ENCODE results near the gene MVB12B. TPM values are rescaled to one million over a fixed set of nuclear protein-coding genes. Genes with fewer than 3 reads are reported as not detected.
"Not testable (repeated sequence)": the region's sequence is repeated elsewhere in the genome, so short reads cannot be mapped to it uniquely, and the experiment has no call there.

The MVB12B gene, protein sequence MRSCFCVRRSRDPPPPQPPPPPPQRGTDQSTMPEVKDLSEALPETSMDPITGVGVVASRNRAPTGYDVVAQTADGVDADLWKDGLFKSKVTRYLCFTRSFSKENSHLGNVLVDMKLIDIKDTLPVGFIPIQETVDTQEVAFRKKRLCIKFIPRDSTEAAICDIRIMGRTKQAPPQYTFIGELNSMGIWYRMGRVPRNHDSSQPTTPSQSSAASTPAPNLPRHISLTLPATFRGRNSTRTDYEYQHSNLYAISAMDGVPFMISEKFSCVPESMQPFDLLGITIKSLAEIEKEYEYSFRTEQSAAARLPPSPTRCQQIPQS
- 22.2 TPM for total RNA-seq
- long read RNA-seq, partial matches to known transcripts, result 0 of 32 reads
- long read RNA-seq, other reads (novel, unspliced or antisense), result 32 of 32 reads

- DNase-seq (ENCODE audit: low spot score), result peak; percentile 89
Observed at GRCh38 chr9:126326228-126327005, at the start of gene MVB12B. Gene MVB12B, plus strand, starts transcription at chr9:126326829. Its CDS starts 101 bp downstream, at chr9:126326930.

DNA sequence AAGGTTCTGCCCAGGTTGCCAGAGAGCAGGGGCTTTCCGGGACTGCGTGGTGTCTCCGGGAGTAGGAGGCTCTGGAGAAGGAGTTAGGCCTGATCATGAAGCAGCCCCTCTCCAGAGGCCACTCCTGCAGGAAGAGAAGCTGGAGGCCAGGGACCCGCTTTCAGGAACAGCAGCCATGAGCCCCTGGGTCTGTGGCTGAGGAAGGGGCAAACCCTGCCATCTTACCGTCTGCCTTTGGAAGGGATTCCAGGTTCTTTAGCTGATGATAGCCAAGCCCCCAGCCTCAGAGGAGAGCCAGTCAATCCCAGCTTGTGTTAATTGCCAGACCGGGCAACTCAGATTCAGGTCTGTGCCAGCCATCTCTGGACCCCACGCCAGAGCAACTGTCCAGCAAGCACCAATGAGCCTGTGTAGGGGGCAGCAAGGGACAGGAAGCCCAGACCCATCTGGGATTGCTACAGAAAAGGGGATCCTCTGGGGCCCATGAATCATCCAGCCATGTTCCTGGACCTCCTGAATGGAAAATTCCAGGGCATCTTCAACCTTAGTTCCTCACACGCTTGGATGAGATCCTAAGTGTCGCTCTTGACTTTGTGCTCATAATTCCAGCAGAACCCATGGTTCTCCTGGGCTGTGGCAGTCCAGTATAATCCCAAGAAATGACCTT is 42.7 kb upstream of the MVB12B start:
- no peak for DNase-seq (ENCODE audit: low spot score)

GRCh38 chr9:126285652-126286051 is 41.0 kb upstream of the MVB12B start:
- DNase-seq (ENCODE audit: low spot score), result not testable (repeated sequence)

DNA sequence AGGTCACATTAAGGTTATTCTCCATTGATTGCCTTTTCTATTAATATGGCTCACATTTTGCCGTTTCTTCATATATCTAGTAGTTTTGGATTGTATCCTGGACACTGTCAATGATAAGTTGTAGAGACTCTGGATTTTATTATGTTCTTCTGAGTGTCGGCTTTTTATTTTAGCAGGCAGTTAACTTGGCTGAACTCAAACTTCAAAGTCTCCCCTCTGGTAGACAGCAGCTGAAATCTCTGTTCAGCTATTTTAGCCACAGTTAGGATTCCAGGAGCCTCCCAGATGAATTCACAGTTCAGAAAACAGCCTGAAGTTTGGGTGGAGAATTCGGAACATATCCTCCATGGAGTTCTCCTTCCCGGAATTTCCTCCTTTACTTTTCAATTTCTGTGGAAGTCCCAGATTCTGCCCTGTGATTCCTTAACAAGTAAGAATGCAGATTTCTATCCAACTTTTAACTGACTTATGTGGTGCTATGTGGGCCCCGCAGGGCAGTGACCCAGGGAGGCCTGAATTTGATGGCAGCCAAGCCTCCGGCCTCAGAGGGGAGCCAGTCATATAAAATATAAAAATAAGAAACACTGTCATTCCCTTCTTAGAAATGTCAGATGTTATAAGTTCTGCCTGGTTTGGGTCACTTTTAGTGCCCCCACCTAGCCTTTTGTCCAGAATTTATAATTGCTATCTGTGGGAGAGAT is 39.3 kb upstream of the MVB12B start:
- DNase-seq (ENCODE audit: low spot score), result no peak

- DNase-seq (ENCODE audit: low spot score), result no peak
Observed at GRCh38 chr9:126290871-126291270, 35.8 kb upstream of the MVB12B start.

GRCh38 chr9:126291925-126292324 is 34.7 kb upstream of the MVB12B start:
- no peak for DNase-seq (ENCODE audit: low spot score)

DNA sequence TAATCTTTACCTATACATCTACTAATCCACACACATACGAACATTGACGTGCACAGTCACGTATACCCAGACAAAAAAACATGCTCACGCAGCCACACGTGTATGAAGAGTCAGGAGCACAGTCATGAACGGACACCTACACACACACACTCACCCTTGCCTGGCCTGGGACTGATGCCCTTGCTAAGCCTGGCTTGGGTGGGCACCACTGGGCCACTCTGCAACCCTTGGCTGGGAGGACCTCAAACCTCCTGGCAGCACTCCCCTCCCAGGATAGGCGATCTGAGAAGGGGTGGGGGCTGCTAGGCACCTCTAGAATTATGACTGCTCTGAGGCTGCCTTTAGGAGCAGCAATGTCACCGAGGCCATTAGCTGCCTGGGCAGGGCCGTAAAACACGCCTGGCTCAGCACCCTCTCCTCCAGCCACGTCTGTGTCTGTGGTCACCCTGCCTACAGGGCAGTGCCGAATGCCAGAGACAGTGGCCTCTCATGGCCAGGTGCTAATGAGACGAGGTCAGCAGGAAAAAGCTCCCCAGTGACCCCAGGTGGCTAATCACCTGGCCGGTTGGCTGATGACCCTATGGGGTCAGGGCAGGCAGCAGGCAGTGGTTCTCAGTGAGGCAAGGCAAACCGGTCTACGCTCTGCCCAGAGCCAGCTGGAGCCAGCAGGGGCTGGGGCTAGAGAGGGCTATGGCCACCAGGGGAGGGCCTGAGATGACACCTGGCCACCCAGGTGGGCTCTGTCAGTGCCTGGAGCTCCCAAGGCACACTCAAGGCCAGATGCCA is 33.7 kb upstream of the MVB12B start:
- DNase-seq (ENCODE audit: low spot score), result no peak

- DNase-seq (ENCODE audit: low spot score), result no peak
Observed at GRCh38 chr9:126293522-126293889, 33.1 kb upstream of the MVB12B start.

DNA sequence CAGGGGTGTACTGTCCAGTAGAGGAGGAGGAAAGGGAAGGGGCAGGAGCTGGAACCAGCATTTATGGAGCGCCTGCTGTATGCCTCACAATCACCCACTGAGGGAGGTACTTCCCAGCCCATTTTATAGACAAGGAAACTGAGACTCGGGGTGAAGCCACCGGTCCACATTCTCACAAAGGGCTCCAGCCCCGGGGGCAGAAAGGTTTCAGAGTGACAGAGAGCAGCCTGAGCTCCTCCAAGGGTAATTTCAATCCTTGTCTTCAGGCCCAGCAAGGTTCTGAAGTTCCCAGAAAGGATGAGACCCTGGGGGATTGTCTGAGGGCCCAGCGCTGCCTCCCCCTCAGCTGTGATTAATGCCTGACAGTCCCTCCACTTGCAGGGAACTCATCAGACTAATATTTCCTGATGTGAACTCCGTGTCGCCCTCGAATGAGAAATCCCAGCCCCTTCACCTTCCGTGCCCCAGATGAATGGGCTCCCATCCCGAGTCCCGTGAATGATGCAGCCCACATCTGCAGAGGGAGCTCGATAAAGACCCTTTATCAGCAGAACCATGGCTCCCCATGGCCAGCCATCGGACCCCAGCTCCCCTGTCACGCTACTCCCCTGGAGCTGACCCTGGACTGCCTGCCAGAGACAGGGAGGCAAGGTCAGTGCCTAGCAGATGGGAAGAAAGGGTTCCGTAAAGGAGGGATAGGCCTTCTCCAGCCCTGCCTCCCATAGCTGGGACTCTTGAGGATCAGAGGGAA is 32.1 kb upstream of the MVB12B start:
- no peak for DNase-seq (ENCODE audit: low spot score)

DNA sequence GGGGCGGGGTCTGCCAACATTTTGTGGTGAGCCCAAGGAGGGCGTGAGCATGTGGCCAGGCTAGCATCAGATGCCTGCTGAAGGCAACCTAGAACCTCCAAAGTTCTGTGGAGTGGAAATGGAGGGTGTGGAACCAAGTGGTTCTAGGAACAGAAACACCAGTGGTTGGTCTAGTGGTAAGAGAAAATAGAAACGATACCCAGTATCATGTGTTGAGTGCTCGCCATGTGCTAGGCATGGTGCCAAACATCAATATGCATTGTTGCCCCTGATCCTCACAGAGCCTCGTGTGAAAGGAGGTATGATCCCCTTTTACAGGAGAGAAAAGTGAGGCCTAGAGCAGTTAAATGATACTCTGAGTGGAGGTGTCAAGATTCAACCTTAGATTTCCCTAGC is 31.5 kb upstream of the MVB12B start:
- DNase-seq (ENCODE audit: low spot score), result no peak

DNA sequence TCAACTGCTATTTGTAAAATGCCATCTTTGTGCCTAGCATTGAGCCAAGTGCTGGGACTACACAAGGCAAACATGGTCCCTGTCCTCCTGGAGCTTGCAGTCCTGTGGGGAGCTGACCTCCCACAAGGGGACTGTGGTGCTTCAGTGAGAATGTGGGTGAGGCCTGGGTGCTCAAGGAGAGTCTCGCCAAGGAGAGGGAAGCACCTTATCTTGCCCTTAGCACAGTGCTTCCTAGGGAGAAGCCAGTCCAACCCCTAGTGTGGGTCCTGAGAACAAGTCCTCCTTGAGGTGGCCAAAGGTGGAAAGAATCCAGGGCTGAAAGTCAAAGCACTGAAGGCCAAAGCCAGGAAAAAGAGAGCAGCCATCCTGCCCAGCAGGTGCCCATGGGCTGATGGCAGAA is 31.1 kb upstream of the MVB12B start:
- DNase-seq (ENCODE audit: low spot score), result no peak

DNA sequence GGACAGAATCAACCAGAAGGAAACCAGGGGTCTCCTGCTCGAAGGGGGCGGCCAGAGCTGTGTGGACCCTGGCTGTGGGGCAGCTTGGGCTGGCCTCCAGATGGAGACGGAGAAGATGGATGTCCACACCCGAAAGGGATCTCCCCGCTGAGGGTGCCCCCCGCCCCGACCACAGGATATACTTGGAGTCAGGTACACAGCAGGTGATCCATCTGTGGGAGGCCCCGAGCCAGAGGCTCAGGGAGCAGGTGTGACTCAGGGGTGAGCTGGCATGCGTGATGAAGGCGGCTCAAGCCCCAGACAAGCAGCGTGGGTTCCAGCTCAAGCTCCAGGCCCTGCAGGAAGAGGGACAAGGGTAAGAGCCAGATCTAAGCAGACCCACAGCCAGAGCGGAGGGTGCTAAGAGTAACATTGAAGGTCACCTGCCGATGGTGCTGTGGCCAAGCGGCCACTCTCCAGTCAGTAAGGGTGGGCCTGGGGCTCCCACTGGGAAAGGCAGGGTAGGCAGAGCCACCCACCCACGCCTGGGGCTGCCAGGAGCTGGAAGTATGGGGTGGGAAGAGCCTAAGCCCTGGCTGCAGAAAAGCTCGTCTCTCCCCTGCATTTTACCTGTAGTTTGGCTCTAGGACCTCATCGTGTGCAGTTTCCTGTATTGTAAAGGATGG is 30.6 kb upstream of the MVB12B start:
- DNase-seq (ENCODE audit: low spot score), result no peak

GRCh38 chr9:126296687-126297086 is 29.9 kb upstream of the MVB12B start:
- DNase-seq (ENCODE audit: low spot score), result no peak

DNA sequence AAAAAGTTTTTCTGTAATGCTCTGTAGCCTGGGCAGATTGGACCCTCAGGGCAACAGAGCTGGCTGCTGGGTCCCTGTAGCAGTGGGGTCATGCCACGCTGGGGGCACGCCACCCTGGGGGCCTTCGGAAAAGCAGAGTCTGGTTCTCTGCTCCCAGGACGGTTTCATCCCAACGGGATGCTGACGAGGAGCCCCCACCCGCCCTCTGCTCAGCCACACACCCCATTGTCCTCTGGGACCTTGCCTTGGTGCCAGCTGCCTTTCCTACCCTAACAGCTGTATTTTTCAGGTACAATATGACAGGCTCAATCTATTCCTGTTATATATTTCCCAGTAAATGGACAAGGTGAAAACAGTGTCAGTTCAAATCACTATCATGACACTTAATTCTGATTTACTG is 29.0 kb upstream of the MVB12B start:
- no peak for DNase-seq (ENCODE audit: low spot score)

DNA sequence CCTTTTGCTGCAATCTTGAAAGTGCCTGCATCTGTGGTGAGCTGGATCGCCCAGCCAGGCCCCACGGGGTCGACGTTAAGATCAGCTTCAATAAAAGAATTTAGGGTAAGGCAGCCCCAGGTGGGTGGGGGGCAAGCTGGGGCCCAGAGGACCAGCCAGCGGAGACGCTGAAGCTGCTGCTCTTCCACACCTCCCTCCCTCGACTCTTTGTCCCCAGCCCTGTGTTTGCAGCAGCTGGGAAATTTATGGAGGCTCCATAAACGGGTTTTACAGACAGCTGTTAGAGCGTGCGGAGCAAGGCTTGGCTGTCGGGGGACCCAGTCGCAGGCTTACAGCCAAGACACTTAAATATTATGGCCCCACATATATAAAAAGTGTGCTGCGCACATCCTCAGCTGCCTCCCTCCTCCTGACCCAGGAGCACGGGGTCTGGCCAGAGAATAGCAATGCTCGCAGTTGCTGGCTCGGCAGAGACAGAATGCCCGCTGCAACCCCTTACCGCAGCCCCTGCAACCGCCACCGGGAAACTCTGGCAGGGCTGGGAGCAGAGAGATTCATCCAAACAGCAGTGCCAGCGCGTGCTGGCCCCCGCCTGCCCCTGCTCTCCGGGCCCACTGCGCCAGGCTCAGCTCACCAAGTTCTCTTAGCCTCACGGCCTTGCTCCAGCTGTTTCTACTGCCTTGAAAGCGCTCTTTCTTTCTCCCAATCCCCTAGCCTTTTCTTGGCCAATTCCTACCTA is 28.4 kb upstream of the MVB12B start:
- no peak for DNase-seq (ENCODE audit: low spot score)

GRCh38 chr9:126299706-126300276 is 26.8 kb upstream of the MVB12B start:
- no peak for DNase-seq (ENCODE audit: low spot score)

DNA sequence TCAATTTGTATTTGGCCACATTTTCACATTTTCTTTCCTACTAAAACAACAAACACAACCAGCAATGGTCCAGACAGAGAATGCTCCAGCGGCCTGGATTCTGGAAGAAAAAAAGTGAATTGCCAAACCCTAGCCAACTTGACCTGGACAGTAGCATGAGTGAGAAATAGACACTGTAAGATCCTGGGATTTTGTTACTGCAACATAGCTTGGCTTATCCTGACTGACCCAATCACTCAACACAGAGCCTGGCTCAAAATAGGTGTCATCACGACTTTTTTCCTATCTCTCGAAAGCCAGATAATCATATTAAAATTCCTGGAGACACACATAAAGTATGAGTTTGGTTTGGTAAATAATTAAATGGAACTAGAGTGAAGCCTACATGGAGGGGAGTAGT is 25.4 kb upstream of the MVB12B start:
- DNase-seq (ENCODE audit: low spot score), result no peak

DNA sequence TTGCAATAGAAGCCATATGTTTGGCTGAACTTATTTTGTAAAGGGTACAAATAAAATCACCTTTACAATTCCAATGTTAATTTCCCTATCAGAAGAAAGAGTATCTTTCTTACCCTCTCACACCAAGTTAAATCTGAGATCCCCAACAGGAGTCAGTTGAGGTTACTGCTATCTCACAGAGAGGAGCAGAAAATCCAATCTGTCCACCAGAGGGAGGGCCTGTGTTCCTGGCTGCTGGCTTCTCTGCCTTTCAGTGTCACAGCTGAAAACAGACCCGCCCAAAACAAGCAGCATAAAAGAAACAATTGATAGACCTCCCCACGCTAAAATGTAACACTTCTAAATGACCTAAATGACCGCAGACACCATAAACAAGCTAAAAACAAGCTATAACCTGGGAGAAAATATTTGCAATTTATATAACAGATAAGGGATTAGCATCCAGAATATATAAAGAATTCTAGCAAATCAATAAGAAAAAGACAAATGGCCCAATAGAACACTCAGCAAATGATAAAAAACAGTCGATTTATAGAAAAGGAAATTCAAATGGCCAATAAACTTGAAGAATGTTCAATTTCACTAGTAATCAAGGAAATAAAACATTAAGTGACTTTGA is 24.5 kb upstream of the MVB12B start:
- no peak for DNase-seq (ENCODE audit: low spot score)

All from mesenteric fat pad (tissue), 1 donor.